Measurements from ENCODE around the gene AP4S1.
"Not testable (repeated sequence)": the region's sequence is repeated elsewhere in the genome, so short reads cannot be mapped to it uniquely, and the experiment has no call there.

AP4S1 gene, protein sequence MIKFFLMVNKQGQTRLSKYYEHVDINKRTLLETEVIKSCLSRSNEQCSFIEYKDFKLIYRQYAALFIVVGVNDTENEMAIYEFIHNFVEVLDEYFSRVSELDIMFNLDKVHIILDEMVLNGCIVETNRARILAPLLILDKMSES

GRCh38 chr14:31025367-31026076 is at the start of gene AP4S1:
Gene AP4S1 (plus strand): TSS chr14:31025649. CDS start chr14:31066197, 40,548 bp downstream.
- DNase-seq (ENCODE audit: insufficient read length, low spot score) (no peak), FAIRE-seq (peak; percentile 83)

GRCh38 chr14:30977752-30978151 is 47.7 kb upstream of the AP4S1 start:
- FAIRE-seq (no peak), DNase-seq (ENCODE audit: insufficient read length, low spot score) (no peak)

- DNase-seq (ENCODE audit: insufficient read length, low spot score), result not testable (repeated sequence)
- peak; percentile 45 for FAIRE-seq
Measured at GRCh38 chr14:30980106-30980704, 45.2 kb upstream of the AP4S1 start.

DNA sequence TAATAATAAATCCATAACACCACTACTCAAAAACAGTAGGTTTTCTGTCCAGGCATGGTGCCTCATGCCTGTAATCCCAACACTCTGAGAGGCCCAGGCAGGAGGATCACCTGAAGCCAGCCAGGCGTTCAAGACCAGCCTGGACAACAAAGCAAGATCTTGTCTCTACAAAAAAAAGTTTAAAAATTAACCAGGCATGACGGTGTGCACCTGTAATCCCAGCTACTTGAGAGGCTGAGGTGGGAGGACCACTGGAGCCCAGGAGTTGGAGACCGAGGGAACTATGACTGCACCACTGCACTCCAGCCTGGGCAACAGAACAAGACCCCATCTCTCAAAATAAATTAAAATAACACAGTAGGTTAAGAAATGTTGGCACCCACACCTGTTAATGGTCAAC is 44.5 kb upstream of the AP4S1 start:
- FAIRE-seq (no peak), DNase-seq (ENCODE audit: insufficient read length, low spot score) (no peak)

DNA sequence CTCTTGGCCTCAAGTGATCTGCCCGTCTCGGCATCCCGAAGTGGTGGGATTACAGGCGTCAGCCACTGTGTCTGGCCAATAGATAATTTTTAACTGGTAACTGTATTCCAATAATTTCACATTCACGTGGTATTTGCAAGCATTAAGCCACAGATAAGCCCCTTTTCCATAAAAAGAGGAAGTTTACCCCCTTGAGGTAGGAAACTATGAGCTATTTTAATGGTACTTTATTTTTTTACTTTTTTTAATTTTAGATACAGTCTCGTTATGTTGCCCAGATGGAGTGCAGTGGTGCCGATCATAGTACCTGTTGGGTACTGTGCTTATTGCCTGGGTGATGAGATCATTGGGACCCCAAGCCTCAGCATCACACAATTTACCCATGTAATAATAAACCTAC is 42.9 kb upstream of the AP4S1 start:
- FAIRE-seq, result no peak
- no peak for DNase-seq (ENCODE audit: insufficient read length, low spot score)

GRCh38 chr14:30983858-30984257 is 41.6 kb upstream of the AP4S1 start:
- FAIRE-seq, result no peak

GRCh38 chr14:30985796-30986195 is 39.7 kb upstream of the AP4S1 start:
- FAIRE-seq, result no peak
- DNase-seq (ENCODE audit: insufficient read length, low spot score), result no peak

More at GRCh38 chr14:30983858-30984257, 41.6 kb upstream of the AP4S1 start:
- no peak for DNase-seq (ENCODE audit: insufficient read length, low spot score)

- FAIRE-seq (no peak), DNase-seq (ENCODE audit: insufficient read length, low spot score) (no peak)
Measured at GRCh38 chr14:30988509-30988908, 36.9 kb upstream of the AP4S1 start.

DNA sequence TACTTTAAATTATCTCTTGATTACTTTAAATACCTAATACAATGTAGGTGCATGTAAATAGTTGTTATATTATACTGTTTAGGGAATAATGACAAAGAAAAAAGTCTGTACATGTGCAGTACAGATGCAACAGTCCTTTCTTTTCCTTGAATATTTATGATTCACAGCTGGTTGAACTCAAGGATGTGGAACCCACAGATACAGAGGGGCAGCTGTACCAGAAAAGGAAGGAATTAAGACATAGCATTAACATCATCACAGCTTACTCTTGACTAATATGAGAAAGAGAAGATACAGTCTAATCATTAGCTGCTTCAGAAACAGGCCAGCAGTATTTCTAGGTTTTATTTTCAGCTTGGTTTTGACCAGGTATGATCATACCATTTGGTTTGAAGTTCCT is 34.7 kb upstream of the AP4S1 start:
- DNase-seq (ENCODE audit: insufficient read length, low spot score), result no peak
- FAIRE-seq, result no peak

- DNase-seq (ENCODE audit: insufficient read length, low spot score), result no peak
- no peak for FAIRE-seq
Measured at GRCh38 chr14:30991408-30991807, 34.0 kb upstream of the AP4S1 start.

- DNase-seq (ENCODE audit: insufficient read length, low spot score) (no peak), FAIRE-seq (no peak)
Measured at GRCh38 chr14:30993071-30993470, 32.4 kb upstream of the AP4S1 start.

GRCh38 chr14:30994681-30995620 is 30.5 kb upstream of the AP4S1 start:
- FAIRE-seq, result peak; percentile 77
- DNase-seq (ENCODE audit: insufficient read length, low spot score), result no peak

GRCh38 chr14:30995689-30996088 is 29.8 kb upstream of the AP4S1 start:
- FAIRE-seq (no peak), DNase-seq (ENCODE audit: insufficient read length, low spot score) (no peak)

GRCh38 chr14:30996892-30997659 is 28.4 kb upstream of the AP4S1 start:
- DNase-seq (ENCODE audit: insufficient read length, low spot score) (no peak), FAIRE-seq (no peak)

DNA sequence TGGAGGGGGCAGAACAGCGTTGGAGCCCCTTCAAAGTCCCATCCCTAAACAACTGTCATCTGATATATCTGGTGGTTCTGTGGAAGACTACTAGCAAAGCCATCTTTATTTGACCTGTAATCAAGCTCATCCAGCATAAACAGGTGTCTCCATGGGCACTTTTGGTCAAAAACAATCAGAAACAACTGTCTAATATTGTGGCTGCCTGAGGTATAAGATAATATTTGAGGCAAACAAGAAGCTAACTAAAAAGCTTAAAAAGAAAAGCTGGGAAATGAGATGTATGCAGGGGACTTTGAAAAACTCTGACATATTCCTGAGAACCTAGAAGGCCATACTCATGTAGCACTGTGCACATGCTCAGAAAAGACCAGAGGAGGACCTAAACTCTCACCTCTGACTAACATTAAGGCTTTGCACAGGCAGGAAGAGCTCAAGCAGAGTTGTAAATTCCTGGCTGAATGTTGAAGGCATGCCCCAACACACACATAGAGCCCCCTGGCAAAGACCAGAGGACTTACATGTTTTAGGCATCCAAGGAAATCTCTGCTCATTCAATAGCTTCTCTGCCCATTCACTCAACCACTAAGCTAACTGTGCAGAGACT is 27.2 kb upstream of the AP4S1 start:
- FAIRE-seq (no peak), DNase-seq (ENCODE audit: insufficient read length, low spot score) (no peak)

DNA sequence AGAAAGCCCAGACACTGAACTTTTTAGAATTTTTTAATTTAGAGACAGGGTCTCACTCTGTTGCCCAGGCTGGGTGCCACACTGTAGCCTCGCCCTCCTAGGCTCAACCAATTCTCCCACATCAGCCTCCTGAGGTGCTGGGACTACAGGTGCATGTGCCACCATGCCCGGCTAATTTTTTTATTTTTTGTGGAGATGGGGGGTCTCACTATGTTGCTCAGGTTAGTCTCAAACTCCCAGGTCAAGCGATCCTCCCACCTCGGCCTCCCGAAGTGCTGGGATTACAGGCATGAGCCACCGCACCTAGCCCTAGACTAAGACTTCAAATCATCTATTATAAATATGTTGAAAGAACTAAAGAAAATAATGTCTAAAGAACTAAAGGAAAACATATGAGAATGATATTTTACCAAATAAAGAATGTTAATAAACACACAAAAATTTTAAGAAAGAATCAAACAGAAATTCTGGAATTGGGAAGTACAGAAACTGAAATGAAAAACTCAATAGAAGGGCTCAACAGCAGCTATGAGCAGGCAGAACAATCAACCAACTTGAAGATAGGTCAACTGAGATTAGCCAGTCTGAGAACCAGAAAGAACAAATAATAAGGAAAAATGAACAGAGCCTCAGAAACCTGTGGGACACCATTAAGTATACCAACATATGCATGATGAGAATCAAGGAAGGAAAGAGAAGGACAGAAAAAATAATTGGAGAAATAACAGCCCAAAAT is 26.2 kb upstream of the AP4S1 start:
- FAIRE-seq, result no peak
- no peak for DNase-seq (ENCODE audit: insufficient read length, low spot score)

GRCh38 chr14:31000629-31001338 is 24.7 kb upstream of the AP4S1 start:
- no peak for FAIRE-seq
- DNase-seq (ENCODE audit: insufficient read length, low spot score), result no peak

DNA sequence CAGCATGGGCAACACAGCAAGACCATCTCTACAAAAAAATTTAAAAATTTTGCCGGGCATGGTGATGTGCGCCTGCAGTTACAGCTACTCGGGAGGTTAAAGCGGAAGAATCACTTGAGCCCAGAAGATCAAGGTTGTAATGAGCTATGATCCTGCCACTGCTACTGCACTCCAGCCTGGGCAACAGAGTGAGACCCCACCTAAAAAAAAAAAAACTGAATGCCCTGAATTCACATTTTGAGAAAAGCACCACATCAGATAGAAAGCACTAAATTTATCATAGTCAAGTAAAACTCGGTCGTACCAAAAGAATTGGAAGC is 24.1 kb upstream of the AP4S1 start:
- no peak for DNase-seq (ENCODE audit: insufficient read length, low spot score)
- FAIRE-seq, result no peak

- FAIRE-seq, result no peak
- DNase-seq (ENCODE audit: insufficient read length, low spot score), result no peak
Measured at GRCh38 chr14:31003284-31003683, 22.2 kb upstream of the AP4S1 start.

Data from GM19239 (cell line).